Astrocyte (in vitro differentiated cells and primary cell): ENCODE measurements around the gene PKP1.

Experiments
- EZH2 ChIP-seq: IDR thresholded peaks from 2 replicates; pipeline ENCODE4 v1.6.1; 2012; ENCODE audit warnings: mild to moderate bottlenecking, low read length, inconsistent platforms; ENCODE audit not compliant: insufficient read depth
- TF ChIP-seq, protein P1 (sequence below): IDR thresholded peaks from 2 replicates; pipeline ENCODE4 v1.5.1; 2011; ENCODE audit warnings: low read depth, mild to moderate bottlenecking, inconsistent platforms, low read length, moderate library complexity; ENCODE audit not compliant: insufficient read depth

GRCh38 chr1:201298396-201299381, 15.4 kb downstream of the PKP1 start:
- TF ChIP-seq, protein P1, sequence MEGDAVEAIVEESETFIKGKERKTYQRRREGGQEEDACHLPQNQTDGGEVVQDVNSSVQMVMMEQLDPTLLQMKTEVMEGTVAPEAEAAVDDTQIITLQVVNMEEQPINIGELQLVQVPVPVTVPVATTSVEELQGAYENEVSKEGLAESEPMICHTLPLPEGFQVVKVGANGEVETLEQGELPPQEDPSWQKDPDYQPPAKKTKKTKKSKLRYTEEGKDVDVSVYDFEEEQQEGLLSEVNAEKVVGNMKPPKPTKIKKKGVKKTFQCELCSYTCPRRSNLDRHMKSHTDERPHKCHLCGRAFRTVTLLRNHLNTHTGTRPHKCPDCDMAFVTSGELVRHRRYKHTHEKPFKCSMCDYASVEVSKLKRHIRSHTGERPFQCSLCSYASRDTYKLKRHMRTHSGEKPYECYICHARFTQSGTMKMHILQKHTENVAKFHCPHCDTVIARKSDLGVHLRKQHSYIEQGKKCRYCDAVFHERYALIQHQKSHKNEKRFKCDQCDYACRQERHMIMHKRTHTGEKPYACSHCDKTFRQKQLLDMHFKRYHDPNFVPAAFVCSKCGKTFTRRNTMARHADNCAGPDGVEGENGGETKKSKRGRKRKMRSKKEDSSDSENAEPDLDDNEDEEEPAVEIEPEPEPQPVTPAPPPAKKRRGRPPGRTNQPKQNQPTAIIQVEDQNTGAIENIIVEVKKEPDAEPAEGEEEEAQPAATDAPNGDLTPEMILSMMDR = no peak
- no peak for TF ChIP-seq EZH2
